Endothelial cell of umbilical vein (primary cell): Measurements from ENCODE around the gene CIROP. TPM values are rescaled to one million over a fixed set of nuclear protein-coding genes. Genes with fewer than 3 reads are reported as not detected.

Source experiments
- BruUV-seq: library from RNA; stranded (reverse); fragments of 400-500 nt; replicated peaks from 2 replicates; lab custom pipeline; 2021; lab: Mats Ljungman, UMichigan
- CTCF ChIA-PET: fragments of 300-600, 350-600 bp; sonication (Branson Sonifier 250); formaldehyde crosslinking; loops from one replicate; lab custom pipeline; 2021; ENCODE audit warnings: antibody characterized with exemption, inconsistent platforms; lab: Charles Lee
- POLR2A ChIA-PET: fragments of 300-600, 350-600 bp; sonication (Branson Sonifier 250); formaldehyde crosslinking; loops from one replicate; lab custom pipeline; 2021; ENCODE audit warnings: antibody characterized with exemption, inconsistent platforms; lab: Charles Lee
- DNase-seq: peaks from one replicate; pipeline ENCODE4 v3.0.0-alpha.2; 2011; ENCODE audit warnings: low read depth, low spot score
- FAIRE-seq: peaks from 2 replicates; lab custom pipeline; 2011; peaks lifted over from hg19 to GRCh38; lab: Jason Lieb, UNC
- H2AFZ ChIP-seq: 2 replicates; pipeline ENCODE4 v1.6.0; 2012; ENCODE audit warnings: low read depth, low read length, control low read depth, inconsistent platforms
- H3K27ac ChIP-seq: 2 replicates; pipeline ENCODE4 v1.5.1; 2011; ENCODE audit warnings: low read depth, mild to moderate bottlenecking, control low read depth, low read length, moderate library complexity; ENCODE audit not compliant: insufficient read depth
- H3K27me3 ChIP-seq, 2 experiments: 2 replicates each; pipeline versions ENCODE4 v1.6.0 to v1.6.1; 2011; ENCODE audit warnings: low read length in 2 of 2, mixed read lengths in 1 of 2; ENCODE audit not compliant: control insufficient read depth in 2 of 2, insufficient read depth in 2 of 2
- H3K36me3 ChIP-seq, 2 experiments: 2 replicates in 1 of 2; 3 replicates in 1 of 2; pipeline ENCODE4 v1.5.1; 2011; ENCODE audit warnings: low read length in 2 of 2, mild to moderate bottlenecking in 1 of 2, moderate library complexity in 1 of 2; ENCODE audit not compliant: control insufficient read depth in 2 of 2, insufficient read depth in 2 of 2; ENCODE audit errors: extremely low read depth in 1 of 2
- H3K4me1 ChIP-seq: 3 replicates; pipeline ENCODE4 v1.5.1; 2011; ENCODE audit warnings: mild to moderate bottlenecking, low read length; ENCODE audit not compliant: control insufficient read depth, insufficient read depth; ENCODE audit errors: extremely low read depth
- H3K4me2 ChIP-seq: 2 replicates; pipeline ENCODE4 v1.6.1; 2011; ENCODE audit warnings: low read length, control low read depth, mixed read lengths; ENCODE audit not compliant: insufficient read depth
- H3K4me3 ChIP-seq, 3 experiments: fragments of 200-600 bp in 1 of 3; sonication (generic), shearing (Covaris generic) in 1 of 3; replicated peaks in 1 of 3; 2 replicates each; pipeline ENCODE4 v1.5.1; 2011 to 2016; ENCODE audit warnings: control low read depth in 3 of 3, low read length in 3 of 3, mild to moderate bottlenecking in 2 of 3, inconsistent platforms in 1 of 3, low read depth in 1 of 3, moderate library complexity in 1 of 3; ENCODE audit not compliant: insufficient read depth in 1 of 3
- H3K79me2 ChIP-seq: 2 replicates; pipeline ENCODE4 v1.6.0; 2012; ENCODE audit warnings: low read length, inconsistent platforms; ENCODE audit not compliant: control insufficient read depth, insufficient read depth
- H3K9ac ChIP-seq: replicated peaks from 2 replicates; pipeline ENCODE3; 2011; ENCODE audit warnings: low read length, control low read depth; ENCODE audit not compliant: insufficient read depth; ENCODE audit errors: extremely low read depth
- H3K9me1 ChIP-seq: replicated peaks from 3 replicates; pipeline ENCODE4 v1.6.0; 2011; ENCODE audit warnings: mild to moderate bottlenecking, low read length; ENCODE audit not compliant: control insufficient read depth, insufficient read depth; ENCODE audit errors: extremely low read depth
- H3K9me3 ChIP-seq: replicated peaks from 2 replicates; pipeline ENCODE4 v1.5.1; 2012; ENCODE audit warnings: low read length, inconsistent platforms; ENCODE audit not compliant: control insufficient read depth, insufficient read depth
- H4K20me1 ChIP-seq: replicated peaks from 2 replicates; pipeline ENCODE3; 2011; ENCODE audit warnings: mild to moderate bottlenecking, low read length; ENCODE audit not compliant: control insufficient read depth, insufficient read depth; ENCODE audit errors: extremely low read depth
- CTCF ChIP-seq, 2 donors: IDR thresholded peaks; 1 replicate in 1 of 2; 2 replicates in 1 of 2; pipeline ENCODE4 v1.5.1; 2011; ENCODE audit warnings: low read length in 2 of 2, mild to moderate bottlenecking in 2 of 2, moderate library complexity in 2 of 2, control low read depth in 1 of 2, inconsistent platforms in 1 of 2, low read depth in 1 of 2; ENCODE audit not compliant: insufficient read depth in 1 of 2; ENCODE audit errors: extremely low read depth in 1 of 2
- EZH2 ChIP-seq: IDR thresholded peaks from 2 replicates; pipeline ENCODE4 v1.6.1; 2012; ENCODE audit warnings: borderline replicate concordance, low read depth, mild to moderate bottlenecking, moderate library complexity, low read length, inconsistent platforms; ENCODE audit not compliant: severe bottlenecking
- FOS ChIP-seq: IDR thresholded peaks from 2 replicates; pipeline ENCODE4 v1.6.1; 2011; ENCODE audit warnings: mild to moderate bottlenecking, low read length, moderate library complexity, borderline replicate concordance; ENCODE audit not compliant: insufficient read depth
- GATA2 ChIP-seq: IDR thresholded peaks from 2 replicates; pipeline ENCODE4 v1.7.0; 2011; ENCODE audit warnings: low read depth, mild to moderate bottlenecking, moderate library complexity, mixed read lengths, low read length; ENCODE audit not compliant: insufficient read length, insufficient read depth
- JUN ChIP-seq: IDR thresholded peaks from 2 replicates; pipeline ENCODE4 v1.6.1; 2011; ENCODE audit warnings: borderline replicate concordance, low read depth; ENCODE audit not compliant: insufficient read length, insufficient read depth
- MAX ChIP-seq: IDR thresholded peaks from 2 replicates; pipeline ENCODE4 v1.6.1; 2011; ENCODE audit not compliant: insufficient read depth, insufficient read length
- MYC ChIP-seq: IDR thresholded peaks from one replicate; pipeline ENCODE4 v1.6.1; 2011; ENCODE audit warnings: mild to moderate bottlenecking, low read depth, low read length
- POLR2A ChIP-seq: IDR thresholded peaks from 2 replicates; pipeline ENCODE4 v1.6.1; 2012; ENCODE audit warnings: low read depth, mild to moderate bottlenecking, control low read depth, low read length
- POLR2AphosphoS5 ChIP-seq: IDR thresholded peaks from 2 replicates; pipeline ENCODE4 v1.6.1; 2012; ENCODE audit warnings: low read depth, mild to moderate bottlenecking, control low read depth, low read length, moderate library complexity; ENCODE audit not compliant: insufficient read depth
- dilution Hi-C: fragments of 300-500 bp; cut with MboI; formaldehyde crosslinking; loops from one replicate; pipeline ENCODE4 v1.15.0; 2019; ENCODE audit warnings: low sequenced_read_pairs; ENCODE audit not compliant: extremely low pct_ligation_motif_present
- intact Hi-C: fragments of 100-400 bp; cut with micrococcal nuclease; formaldehyde crosslinking; loops from one replicate; pipeline ENCODE4 v1.10.0; 2022
- polyA plus RNA-seq, 4 experiments: library from polyadenylated mRNA; depleted of rRNA in 3 of 4; stranded (reverse) in 3 of 4; unstranded in 1 of 4; fragments of >200 nt; gene quantifications; 2 replicates each; pipeline versions ENCODE4 v1.2.1 to v1.2.3, GENCODE V29; 2011 to 2012; ENCODE audit warnings: missing spikeins in 1 of 4
- total RNA-seq: library from RNA; stranded (reverse); gene quantifications from 2 replicates; pipeline ENCODE4 v1.2.3, GENCODE V29; 2021

CIROP gene
- total and polyA plus RNA-seq, 2 donors (not counting 3 experiments of a cell fraction or from before 2014, with no cell fraction given): not detected

GRCh38 chr14:23147676-23148075 is 42.9 kb upstream of the CIROP start:
- Histone ChIP-seq H3K36me3 (no peaks in the 10 kb centered on the region), H3K27ac (no peak overlapping the region), H3K79me2 (no peaks in the 10 kb centered on the region), H3K9ac (no peak overlapping the region), H3K4me1 (no peaks in the 10 kb centered on the region), H4K20me1 (no peaks in the 10 kb centered on the region), H3K27me3 (no peaks in the 10 kb centered on the region), H2AFZ (no peak overlapping the region), H3K9me1 (no peaks in the 10 kb centered on the region), H3K9me3 (no peaks in the 10 kb centered on the region), H3K4me2 (no peak overlapping the region), H3K4me3 (no peak overlapping the region)
- TF ChIP-seq JUN (no peak), POLR2A (no peak), EZH2 (no peak), GATA2 (no peak), POLR2AphosphoS5 (no peak), MYC (no peak), CTCF (IDR thresholded peaks at IDR 0.05; ENCODE audit: extremely low read depth in 1 of 2, insufficient read depth in 1 of 2, low read depth in 1 of 2, low read length in 2 of 2) (no peak), FOS (no peak), MAX (no peak)
- BruUV-seq: no TSS peak
- DNase-seq (peak; percentile 39), FAIRE-seq (no peak)
- ChIA-PET POLR2A (no interaction called here), CTCF (interaction anchor here (1.9 kb wide), 1 partner anchor 27 kb away, joined by 12 read pairs; no protein-coding TSS in a partner anchor)
- dilution Hi-C loops: no loop called here
- intact Hi-C loops: no loop called here
